ENCODE measurements around the gene DACH1. TPM values are rescaled to one million over a fixed set of nuclear protein-coding genes. Genes with fewer than 3 reads are reported as not detected.

Gene DACH1
- total RNA-seq, 1 experiment from 2014 or later = 0.31 TPM

- no peak for TF ChIP-seq ATF6 (CRISPR knock-in tag; IDR thresholded peaks at IDR 0.05)
- no peak for TF ChIP-seq SMAD4 (CRISPR knock-in tag; IDR thresholded peaks at IDR 0.05)
- TF ChIP-seq ZNF512 (CRISPR knock-in tag; IDR thresholded peaks at IDR 0.05; ENCODE audit: borderline replicate concordance) = no peak
- no peak for TF ChIP-seq FOXP1 (CRISPR knock-in tag; IDR thresholded peaks at IDR 0.05; ENCODE audit: borderline replicate concordance)
- no peak for TF ChIP-seq FOXK1 (CRISPR knock-in tag; IDR thresholded peaks at IDR 0.05)
- no peak for TF ChIP-seq TCF7 (CRISPR knock-in tag; IDR thresholded peaks at IDR 0.05; ENCODE audit: low read depth)
- no peak for TF ChIP-seq PRRX2 (CRISPR knock-in tag; IDR thresholded peaks at IDR 0.05)
- no peak for TF ChIP-seq NFYB (CRISPR knock-in tag; conservative IDR thresholded peaks at IDR 0.05; ENCODE audit: low read depth)
- no peak for TF ChIP-seq CDX4 (CRISPR knock-in tag; IDR thresholded peaks at IDR 0.05; ENCODE audit: borderline replicate concordance)
These were observed 221.5 kb downstream of the DACH1 start (continued) for GRCh38 chr13:71645467-71645866.

- Mint-ChIP-seq H3K4me1 (peaks cover 16% of the 10 kb centered on the region; the same call in 1 of the 2 replicates), H3K9me3 (no peaks in the 10 kb centered on the region), H3K36me3 (no peaks in the 10 kb centered on the region), H3K27ac (no peak overlapping the region), H3K4me3 (no peak overlapping the region), H3K27me3 (ENCODE audit: low read depth) (no peaks in the 10 kb centered on the region)
- no peak for DNase-seq (ENCODE audit: low spot score)
- CTCF ChIA-PET = no interaction called here
- ATAC-seq = peak; percentile 67
- POLR2A ChIA-PET = no interaction called here
- no peak for TF ChIP-seq ZNF671 (CRISPR knock-in tag; IDR thresholded peaks at IDR 0.05)
- TF ChIP-seq NFATC4 (CRISPR knock-in tag; IDR thresholded peaks at IDR 0.05) = no peak
- TF ChIP-seq MXD4 (CRISPR knock-in tag; IDR thresholded peaks at IDR 0.05; ENCODE audit: borderline replicate concordance) = no peak
- TF ChIP-seq RELA (CRISPR knock-in tag; IDR thresholded peaks at IDR 0.05; ENCODE audit: borderline replicate concordance) = no peak
- no peak for TF ChIP-seq ZNF532 (CRISPR knock-in tag; IDR thresholded peaks at IDR 0.05; ENCODE audit: borderline replicate concordance)
- TF ChIP-seq CBFB (CRISPR knock-in tag; IDR thresholded peaks at IDR 0.05; ENCODE audit: low read depth) = no peak
- no peak for TF ChIP-seq E2F4 (CRISPR knock-in tag; IDR thresholded peaks at IDR 0.05; ENCODE audit: borderline replicate concordance, low read depth)
- no peak for TF ChIP-seq ZNF219 (CRISPR knock-in tag; IDR thresholded peaks at IDR 0.05; ENCODE audit: borderline replicate concordance)
- no peak for TF ChIP-seq ZMAT4 (CRISPR knock-in tag; IDR thresholded peaks at IDR 0.05)
- no peak for TF ChIP-seq TEAD4 (CRISPR knock-in tag; IDR thresholded peaks at IDR 0.05)
- TF ChIP-seq TP53 (CRISPR knock-in tag; IDR thresholded peaks at IDR 0.05) = no peak
- no peak for TF ChIP-seq ARID4B (CRISPR knock-in tag; IDR thresholded peaks at IDR 0.05; ENCODE audit: borderline replicate concordance)
- TF ChIP-seq ESRRA (CRISPR knock-in tag; IDR thresholded peaks at IDR 0.05; ENCODE audit: borderline replicate concordance) = no peak
These were observed 222.4 kb downstream of the DACH1 start for GRCh38 chr13:71644579-71644978.
